Heart left ventricle (tissue), 16 donors: ENCODE data around the gene ME1. TPM values are rescaled to one million over a fixed set of nuclear protein-coding genes. Genes with fewer than 3 reads are reported as not detected.

Experiments used
- ATAC-seq, 4 donors: fragments of 200-7000 bp; cut with Tn5 transposase; one replicate each; pipeline ENCODE4 v1.9.1; 2020 to 2022; ENCODE audit warnings: moderate library complexity in 4 of 4, mild to moderate bottlenecking in 3 of 4, moderate number of reproducible peaks in 1 of 4
- DNase-seq, 5 donors: peaks; one replicate each; pipeline ENCODE4 v3.0.0-alpha.2; 2020
- H3K27ac ChIP-seq, 12 donors: fragments of 200-600 bp; sonication (generic) in 4 of 12; one replicate each; pipeline versions ENCODE4 v1.5.0 to v1.8.0; 2016 to 2022; ENCODE audit warnings: mild to moderate bottlenecking in 2 of 12
- H3K27me3 ChIP-seq, 9 donors: fragments of 200-600 bp; sonication (generic) in 2 of 9; one replicate each; pipeline versions ENCODE4 v1.5.1 to v1.8.0; 2016 to 2022; ENCODE audit warnings: mild to moderate bottlenecking in 3 of 9
- H3K36me3 ChIP-seq, 9 donors: fragments of 200-600 bp; sonication (generic) in 2 of 9; one replicate each; pipeline versions ENCODE4 v1.5.0 to v1.8.0; 2018 to 2022; ENCODE audit warnings: mild to moderate bottlenecking in 2 of 9
- H3K4me1 ChIP-seq, 12 donors: fragments of 200-600 bp; sonication (generic) in 4 of 12; one replicate each; pipeline versions ENCODE4 v1.5.0 to v1.8.0; 2016 to 2022; ENCODE audit warnings: mild to moderate bottlenecking in 3 of 12
- H3K4me3 ChIP-seq, 12 donors: fragments of 200-600 bp; sonication (generic) in 4 of 12; one replicate each; pipeline versions ENCODE4 v1.5.0 to v1.8.0; 2017 to 2022; ENCODE audit warnings: mild to moderate bottlenecking in 9 of 12, moderate library complexity in 4 of 12
- H3K9me3 ChIP-seq, 12 donors: fragments of 200-600 bp; sonication (generic) in 4 of 12; one replicate each; pipeline versions ENCODE4 v1.5.0 to v1.8.0; 2016 to 2022; ENCODE audit warnings: mild to moderate bottlenecking in 1 of 12
- CTCF ChIP-seq, 12 donors: fragments of 200-600 bp; sonication (generic) in 4 of 12; IDR thresholded peaks; one replicate each; pipeline versions ENCODE4 v1.5.0 to v1.8.0; 2018 to 2022; ENCODE audit warnings: antibody characterized with exemption in 12 of 12, mild to moderate bottlenecking in 5 of 12
- POLR2A ChIP-seq, 2 donors: fragments of 450-650 bp; IDR thresholded peaks; one replicate each; pipeline ENCODE4 v1.6.1; 2017; ENCODE audit warnings: antibody characterized with exemption in 2 of 2, mild to moderate bottlenecking in 2 of 2, moderate library complexity in 2 of 2
- WGBS, 4 donors: extraction: QIAGEN DNeasy Blood & Tissue Kit in 2 of 4; methylation state at CpG; one replicate each; pipeline versions ENCODE4 v1.1.5 to v1.1.7; 2013 to 2018; 5-methylcytosine and 5-hydroxymethylcytosine counted together
- intact Hi-C, 10 donors: fragments of 100-400 bp; cut with DNase I; formaldehyde crosslinking; loops; one replicate each; pipeline versions ENCODE4 v1.11.1 to v1.14.2; 2022
- polyA plus RNA-seq, 2 donors: library from polyadenylated mRNA; stranded (reverse); fragments of 200-250 nt; gene quantifications; one replicate each; pipeline ENCODE4 v1.2.3, GENCODE V29; 2013
- total RNA-seq, 9 donors: library from RNA; depleted of rRNA in 2 of 9; stranded (reverse); fragments of >200 nt in 2 of 9; fragmentation: NEBNext Ultra II Directional in 3 of 9; extraction: Animal tissue kit (Norgen Biotek cat#: 25700) in 3 of 9; gene quantifications; one replicate each; pipeline versions ENCODE4 v1.1.0 to v1.2.4, GENCODE V29; 2016 to 2023
- donor health status: ischemic (EF 13 %, LVEDD 7.1; RV severe dilation, severe dysfunction).
- donor health status: healthy with polysubstance abuse.
- donor health status: DM: no; HTN: yes; CAD: no.
- donor health status: DM: no; HTN: no; CAD: no.
- donor health status: ischemic (EF 25% LVEDD 6.9; RV normal size, moderate dysfunction).
- donor health status: ischemic (EF 25% LVEDD 5.7; RV mildly dilated, moderate dysfunction).
- donor health status: healthy.
- donor health status: DM: yes; HTN: yes; CAD: no.
- donor health status: ischemic (EF 35%, LVEDD 5.7; RV mildly dilated, moderate dysfunction).
- donor health status: nonischemic (EF 11% LVEDD 7.7; RV severe dilation, severe dysfunction).
- donor health status: DM: yes; HTN: yes; CAD: no.
- donor health status: PGD.
- donor health status: ischemic (EF 29% LVEDD 5.4; RV normal size, mild dysfunction).
- donor health status: nonischemic (EF 23%, LVEDD 6.1; RV moderate dilation, normal function).

The ME1 gene
- total and polyA plus RNA-seq, 11 donors = 7.0 to 28.5 (median 18.1) TPM

DNA sequence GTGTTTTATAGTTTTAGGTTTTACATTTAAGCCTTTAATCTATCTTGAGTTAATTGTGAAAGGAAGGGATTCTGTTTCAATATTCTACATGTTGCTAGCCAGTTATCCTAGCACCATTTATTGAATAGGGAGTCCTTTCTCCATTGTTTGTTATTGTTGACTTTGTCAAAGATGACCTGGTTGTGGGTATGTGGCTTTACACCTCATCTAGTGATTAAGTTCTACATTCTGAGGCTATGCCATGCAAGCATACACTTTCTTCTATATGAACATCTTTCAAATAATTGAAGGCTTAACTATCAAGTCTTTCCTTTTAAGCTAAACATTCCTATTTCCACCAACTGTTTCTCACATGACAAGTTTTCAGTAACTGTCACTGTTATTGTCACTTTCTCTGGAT lies 46.1 kb downstream of the ME1 start:
- intact Hi-C loops = no loop called here
- Histone ChIP-seq H3K27me3 (no peaks in the 10 kb centered on the region), H3K4me1 (peaks cover 0 to 24% (median 5%) of the 10 kb centered on the region in 12 donors), H3K4me3 (no peak overlapping the region), H3K27ac (no peak overlapping the region), H3K36me3 (no peaks in the 10 kb centered on the region), H3K9me3 (no peaks in the 10 kb centered on the region)
- DNase-seq (no peak), ATAC-seq (no peak)
- TF ChIP-seq CTCF (IDR thresholded peaks at IDR 0.05) (no peak), POLR2A (IDR thresholded peaks at IDR 0.05) (no peak)

DNA sequence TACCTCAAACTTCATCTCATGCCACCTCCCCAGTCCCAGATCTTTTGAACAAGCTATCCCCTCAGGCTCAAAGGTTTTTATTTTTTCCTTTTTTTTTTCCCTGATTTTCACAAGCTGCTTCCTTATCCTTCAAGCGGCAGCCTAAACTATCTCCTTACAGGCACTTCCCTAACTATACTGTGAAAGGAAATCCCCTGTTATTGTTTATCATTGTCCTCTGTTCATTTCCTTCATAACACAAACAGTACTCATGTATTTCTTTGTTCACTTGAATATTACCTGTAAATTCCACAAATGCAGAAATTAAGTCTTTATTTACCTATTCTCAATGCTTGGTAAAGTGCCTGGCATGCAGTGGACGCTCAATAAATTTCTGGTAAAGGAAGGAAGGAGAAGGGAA lies 48.9 kb downstream of the ME1 start:
- Histone ChIP-seq H3K27me3 (no peaks in the 10 kb centered on the region), H3K4me3 (no peak overlapping the region), H3K36me3 (no peaks in the 10 kb centered on the region), H3K27ac (no peak overlapping the region), H3K4me1 (peaks cover 0 to 36% (median 5%) of the 10 kb centered on the region in 12 donors), H3K9me3 (no peaks in the 10 kb centered on the region)
- DNase-seq (no peak), ATAC-seq (no peak)
- intact Hi-C loops = no loop called here
- WGBS, 4 donors = 57 to 71% (median 65%) methylated on average over 2 of the region's 2 CpGs
- TF ChIP-seq POLR2A (IDR thresholded peaks at IDR 0.05) (no peak), CTCF (IDR thresholded peaks at IDR 0.05) (no peak)

DNA sequence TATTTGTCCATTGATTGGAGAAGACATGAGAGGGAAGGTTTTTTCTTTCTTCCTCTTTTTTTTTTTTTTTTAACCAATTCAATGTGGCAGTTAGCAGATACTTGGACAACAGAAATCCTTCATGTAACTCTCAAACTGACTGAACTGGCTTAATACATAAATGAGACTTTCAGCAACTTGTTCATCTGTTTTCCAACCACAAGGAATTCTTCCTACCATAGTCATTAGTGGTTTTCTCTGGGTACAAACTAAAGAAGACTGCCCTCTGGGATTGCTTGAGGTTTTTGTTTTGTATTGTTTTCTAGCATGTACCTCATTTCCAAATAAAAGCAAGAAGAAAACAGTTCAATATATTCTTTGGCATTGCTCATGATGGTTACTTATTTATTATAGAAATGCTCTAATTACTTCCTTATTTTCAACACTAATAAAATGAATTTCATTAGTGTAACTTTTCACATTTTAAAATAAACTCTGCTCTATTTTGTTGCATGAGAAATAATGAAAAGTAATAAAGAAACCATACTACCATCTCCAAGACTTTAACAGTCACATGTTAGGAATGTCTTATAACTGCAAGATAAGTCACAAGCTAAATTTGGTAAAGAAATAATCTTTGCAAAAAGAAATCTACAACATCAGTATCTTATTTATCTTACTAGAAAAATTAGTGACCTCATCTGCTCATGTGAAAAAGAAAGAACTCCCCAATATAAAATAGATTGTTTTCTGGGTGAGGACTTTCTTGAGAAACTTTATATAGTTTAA lies 52.0 kb downstream of the ME1 start:
- Histone ChIP-seq H3K27me3 (no peaks in the 10 kb centered on the region), H3K9me3 (no peaks in the 10 kb centered on the region), H3K27ac (no peak overlapping the region), H3K4me3 (no peak overlapping the region), H3K36me3 (no peaks in the 10 kb centered on the region), H3K4me1 (peaks cover 0 to 36% (median 5%) of the 10 kb centered on the region in 12 donors)
- ATAC-seq (no peak), DNase-seq (no peak)
- intact Hi-C loops = no loop called here
- TF ChIP-seq POLR2A (IDR thresholded peaks at IDR 0.05) (no peak), CTCF (IDR thresholded peaks at IDR 0.05) (no peak)

GRCh38 chr6:83371423-83371822 lies 59.4 kb downstream of the ME1 start:
- WGBS, 4 donors = 52 to 63% (median 59%) methylated on average over 3 of the region's 3 CpGs
- Histone ChIP-seq H3K27ac (no peak overlapping the region), H3K9me3 (no peaks in the 10 kb centered on the region), H3K27me3 (no peaks in the 10 kb centered on the region), H3K36me3 (no peaks in the 10 kb centered on the region), H3K4me1 (peaks cover 0 to 12% (median 0%) of the 10 kb centered on the region in 12 donors), H3K4me3 (no peak overlapping the region)
- DNase-seq (no peak), ATAC-seq (no peak)
- TF ChIP-seq CTCF (IDR thresholded peaks at IDR 0.05) = no peak
- intact Hi-C loops = no loop called here
